ENCODE data around the gene FLVCR1. TPM values are rescaled to one million over a fixed set of nuclear protein-coding genes. Genes with fewer than 3 reads are reported as not detected.

Gene FLVCR1
- total RNA-seq, 4 donors from 2014 or later: 3.1 to 4.3 (median 3.7) TPM

- intact Hi-C loops (cut with DNase I): no loop called here
- 94% methylated on average over 3 of the region's 3 CpGs for WGBS
- no peaks in the 10 kb centered on the region for H3K27me3 ChIP-seq
These were observed 79.0 kb downstream of the FLVCR1 start for GRCh38 chr1:212937034-212937433.

GRCh38 chr1:212938846-212939245, 80.8 kb downstream of the FLVCR1 start:
- H3K27me3 ChIP-seq: no peaks in the 10 kb centered on the region
- intact Hi-C loops (cut with DNase I): no loop called here
- TF ChIP-seq POLR2AphosphoS5 (IDR thresholded peaks at IDR 0.05) (no peak), EP300 (IDR thresholded peaks at IDR 0.05) (no peak), POLR2A (IDR thresholded peaks at IDR 0.05; ENCODE audit: low read depth) (no peak), CTCF (IDR thresholded peaks at IDR 0.05) (no peak)
- H3K4me1 ChIP-seq: no peaks in the 10 kb centered on the region
- no peak overlapping the region for H3K27ac ChIP-seq (replicated peaks in 1 of 4)
- H3K36me3 ChIP-seq: no peaks in the 10 kb centered on the region
- peaks cover 0 to 13% (median 4%) of the 10 kb centered on the region in 4 donors for H3K9me3 ChIP-seq
- no peak overlapping the region for H3K4me3 ChIP-seq
- 93% methylated on average over 6 of the region's 6 CpGs for WGBS
- no peak for DNase-seq (ENCODE audit: extremely low spot score)

More at GRCh38 chr1:212937034-212937433, 79.0 kb downstream of the FLVCR1 start:
- H3K27ac ChIP-seq (replicated peaks in 1 of 4): no peak overlapping the region
- no peak for DNase-seq (ENCODE audit: extremely low spot score)
- H3K9me3 ChIP-seq: peaks cover 0 to 13% (median 4%) of the 10 kb centered on the region in 4 donors
- H3K4me3 ChIP-seq: no peak overlapping the region
- TF ChIP-seq POLR2AphosphoS5 (IDR thresholded peaks at IDR 0.05) (no peak), EP300 (IDR thresholded peaks at IDR 0.05) (no peak)
- H3K4me1 ChIP-seq: no peaks in the 10 kb centered on the region
- H3K36me3 ChIP-seq: no peaks in the 10 kb centered on the region

- WGBS: 100% methylated on average over 1 of the region's 1 CpG
- intact Hi-C loops (cut with DNase I): no loop called here
These were observed 83.4 kb downstream of the FLVCR1 start for GRCh38 chr1:212941452-212941851.

DNA sequence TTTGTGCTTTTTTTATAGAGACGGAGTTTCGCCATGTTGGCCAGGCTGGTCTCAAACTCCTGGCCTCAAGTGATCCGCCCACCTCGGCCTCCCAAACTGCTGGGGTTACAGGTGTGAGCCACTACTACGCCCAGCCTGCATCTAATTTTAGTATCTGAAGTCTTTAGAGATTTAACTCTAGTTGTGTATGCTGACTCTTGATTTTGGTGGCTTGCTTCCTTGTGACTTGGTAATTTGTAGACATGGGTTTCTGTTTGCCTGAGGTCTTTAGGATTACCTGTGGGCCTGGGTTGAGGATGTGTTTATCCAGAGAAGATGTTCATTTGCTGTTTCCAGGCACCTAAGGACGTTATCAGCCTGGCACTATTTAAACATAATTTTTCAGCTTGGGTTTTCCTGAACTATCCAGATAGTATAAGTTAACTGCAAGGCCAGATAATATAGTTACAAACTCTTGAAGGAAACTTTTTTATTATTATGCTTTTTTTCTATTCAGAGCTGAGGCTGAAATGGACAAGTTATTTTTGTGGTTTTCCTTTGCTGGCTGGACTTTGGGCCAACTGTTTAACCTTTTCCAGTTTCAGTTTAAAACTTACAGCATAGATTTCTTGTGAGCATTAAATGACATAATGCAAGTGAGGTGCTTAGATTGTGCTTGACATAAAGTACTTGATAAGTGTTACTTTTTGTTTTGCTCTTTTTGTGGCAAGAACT, 84.8 kb downstream of the FLVCR1 start:
- WGBS: 79% methylated on average over 6 of the region's 6 CpGs
- H3K27me3 ChIP-seq: no peaks in the 10 kb centered on the region
- DNase-seq (ENCODE audit: extremely low spot score): no peak
- peaks cover 0 to 13% (median 4%) of the 10 kb centered on the region in 4 donors for H3K9me3 ChIP-seq
- H3K4me1 ChIP-seq: peaks cover 0 to 12% (median 8%) of the 10 kb centered on the region in 4 donors
- H3K36me3 ChIP-seq: no peaks in the 10 kb centered on the region
- intact Hi-C loops (cut with DNase I): no loop called here
- no peak overlapping the region for H3K27ac ChIP-seq (replicated peaks in 1 of 4)
- TF ChIP-seq POLR2A (IDR thresholded peaks at IDR 0.05; ENCODE audit: low read depth) (no peak), CTCF (IDR thresholded peaks at IDR 0.05) (no peak), EP300 (IDR thresholded peaks at IDR 0.05) (no peak), POLR2AphosphoS5 (IDR thresholded peaks at IDR 0.05) (no peak)
- H3K4me3 ChIP-seq: no peak overlapping the region

More at GRCh38 chr1:212941452-212941851, 83.4 kb downstream of the FLVCR1 start:
- no peaks in the 10 kb centered on the region for H3K27me3 ChIP-seq
- H3K27ac ChIP-seq (replicated peaks in 1 of 4): no peak overlapping the region
- no peak for DNase-seq (ENCODE audit: extremely low spot score)
- peaks cover 0 to 12% (median 8%) of the 10 kb centered on the region in 4 donors for H3K4me1 ChIP-seq
- peaks cover 0 to 13% (median 4%) of the 10 kb centered on the region in 4 donors for H3K9me3 ChIP-seq
- TF ChIP-seq CTCF (IDR thresholded peaks at IDR 0.05): no peak
- no peak for TF ChIP-seq POLR2A (IDR thresholded peaks at IDR 0.05; ENCODE audit: low read depth)
- TF ChIP-seq POLR2AphosphoS5 (IDR thresholded peaks at IDR 0.05): no peak
- TF ChIP-seq EP300 (IDR thresholded peaks at IDR 0.05): no peak
- no peak overlapping the region for H3K4me3 ChIP-seq
- no peaks in the 10 kb centered on the region for H3K36me3 ChIP-seq

- no peaks in the 10 kb centered on the region for H3K36me3 ChIP-seq
- H3K9me3 ChIP-seq: peaks cover 0 to 13% (median 4%) of the 10 kb centered on the region in 4 donors
- H3K4me3 ChIP-seq: no peak overlapping the region
- peaks cover 0 to 12% (median 8%) of the 10 kb centered on the region in 4 donors for H3K4me1 ChIP-seq
- no peak for DNase-seq (ENCODE audit: extremely low spot score)
- intact Hi-C loops (cut with DNase I): no loop called here
- H3K27ac ChIP-seq (replicated peaks in 1 of 4): no peak overlapping the region
- TF ChIP-seq CTCF (IDR thresholded peaks at IDR 0.05) (no peak), POLR2AphosphoS5 (IDR thresholded peaks at IDR 0.05) (no peak), POLR2A (IDR thresholded peaks at IDR 0.05; ENCODE audit: low read depth) (no peak), EP300 (IDR thresholded peaks at IDR 0.05) (no peak)
- WGBS: 81% methylated on average over 3 of the region's 4 CpGs
- H3K27me3 ChIP-seq: no peaks in the 10 kb centered on the region
These were observed 85.3 kb downstream of the FLVCR1 start for GRCh38 chr1:212943393-212943710.
